NCI-H1694 (cell line): ENCODE measurements around the gene TRIM58.

Experiments used
- DNase-seq: peaks from one replicate; lab custom pipeline; 2025; lab: John Stamatoyannopoulos, UW

TRIM58 gene, protein sequence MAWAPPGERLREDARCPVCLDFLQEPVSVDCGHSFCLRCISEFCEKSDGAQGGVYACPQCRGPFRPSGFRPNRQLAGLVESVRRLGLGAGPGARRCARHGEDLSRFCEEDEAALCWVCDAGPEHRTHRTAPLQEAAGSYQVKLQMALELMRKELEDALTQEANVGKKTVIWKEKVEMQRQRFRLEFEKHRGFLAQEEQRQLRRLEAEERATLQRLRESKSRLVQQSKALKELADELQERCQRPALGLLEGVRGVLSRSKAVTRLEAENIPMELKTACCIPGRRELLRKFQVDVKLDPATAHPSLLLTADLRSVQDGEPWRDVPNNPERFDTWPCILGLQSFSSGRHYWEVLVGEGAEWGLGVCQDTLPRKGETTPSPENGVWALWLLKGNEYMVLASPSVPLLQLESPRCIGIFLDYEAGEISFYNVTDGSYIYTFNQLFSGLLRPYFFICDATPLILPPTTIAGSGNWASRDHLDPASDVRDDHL

DNA sequence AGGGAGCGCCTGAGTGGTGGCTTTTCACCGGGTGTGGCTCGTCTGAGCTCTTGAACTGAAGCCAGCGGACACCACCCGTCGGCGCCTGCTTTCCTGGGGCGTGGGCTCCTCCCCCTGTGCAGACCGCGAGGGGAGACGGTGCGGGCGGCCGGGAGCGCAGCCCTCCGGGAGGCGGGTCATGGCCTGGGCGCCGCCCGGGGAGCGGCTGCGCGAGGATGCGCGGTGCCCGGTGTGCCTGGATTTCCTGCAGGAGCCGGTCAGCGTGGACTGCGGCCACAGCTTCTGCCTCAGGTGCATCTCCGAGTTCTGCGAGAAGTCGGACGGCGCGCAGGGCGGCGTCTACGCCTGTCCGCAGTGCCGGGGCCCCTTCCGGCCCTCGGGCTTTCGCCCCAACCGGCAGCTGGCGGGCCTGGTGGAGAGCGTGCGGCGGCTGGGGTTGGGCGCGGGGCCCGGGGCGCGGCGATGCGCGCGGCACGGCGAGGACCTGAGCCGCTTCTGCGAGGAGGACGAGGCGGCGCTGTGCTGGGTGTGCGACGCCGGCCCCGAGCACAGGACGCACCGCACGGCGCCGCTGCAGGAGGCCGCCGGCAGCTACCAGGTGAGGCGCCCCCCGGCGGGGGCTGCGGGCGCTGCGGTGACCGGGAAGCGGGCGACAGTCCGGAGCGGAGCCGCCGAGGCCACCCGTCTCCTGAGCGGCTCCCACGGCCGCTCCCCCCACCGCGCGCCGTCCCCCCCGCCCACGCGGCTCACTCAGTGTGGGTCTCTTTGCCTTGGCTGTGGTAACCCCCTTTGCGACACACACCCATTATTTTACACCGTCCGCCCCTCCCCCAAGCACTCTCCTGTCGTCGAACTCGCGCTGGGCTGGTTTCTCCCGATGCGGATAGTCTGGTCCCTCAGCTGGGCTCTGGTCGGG, at the start of gene TRIM58:
Gene TRIM58, plus strand, starts transcription at position 119 of the 916 bp plus-strand sequence. Its CDS starts 60 bp downstream, at position 179.
- DNase-seq = no peak

DNA sequence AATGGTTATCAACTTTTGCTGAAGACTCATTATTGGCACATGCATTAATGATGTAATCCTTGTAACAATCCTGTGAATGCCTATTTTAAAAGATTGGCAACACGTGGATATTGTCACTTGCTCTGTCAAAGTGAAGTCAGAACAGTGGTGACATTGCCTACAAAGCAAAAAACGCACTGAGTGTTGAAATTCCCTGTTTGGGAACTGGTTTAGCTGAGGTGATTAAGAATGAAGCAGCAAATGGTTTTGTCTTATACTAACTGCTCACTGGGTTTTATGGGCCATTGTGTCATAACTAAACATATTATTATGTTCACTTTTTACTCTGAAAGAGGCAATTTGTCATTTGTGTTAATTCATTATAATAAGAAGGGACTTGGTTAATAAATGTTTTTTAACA, 44.4 kb upstream of the TRIM58 start:
- DNase-seq = no peak

DNA sequence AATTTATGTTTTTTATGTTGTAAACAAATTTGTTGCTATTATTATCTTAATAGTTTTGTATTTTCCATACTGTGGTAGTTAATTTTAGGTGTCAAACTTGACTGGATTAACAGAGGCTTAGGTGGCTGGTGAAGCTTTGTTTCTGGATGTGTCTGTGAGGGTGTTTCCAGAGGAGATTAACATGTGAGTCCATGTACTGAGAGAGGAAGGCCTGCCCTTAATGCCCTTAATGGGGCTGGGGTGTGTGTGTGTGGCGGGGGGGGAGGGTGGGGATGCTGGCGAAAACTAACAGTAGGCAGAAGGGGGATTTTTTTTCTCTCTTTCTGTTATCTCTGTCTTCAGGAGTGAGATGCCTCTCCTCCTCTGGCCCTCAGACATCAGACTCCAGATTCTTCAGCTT, 34.9 kb upstream of the TRIM58 start:
- DNase-seq = no peak

DNA sequence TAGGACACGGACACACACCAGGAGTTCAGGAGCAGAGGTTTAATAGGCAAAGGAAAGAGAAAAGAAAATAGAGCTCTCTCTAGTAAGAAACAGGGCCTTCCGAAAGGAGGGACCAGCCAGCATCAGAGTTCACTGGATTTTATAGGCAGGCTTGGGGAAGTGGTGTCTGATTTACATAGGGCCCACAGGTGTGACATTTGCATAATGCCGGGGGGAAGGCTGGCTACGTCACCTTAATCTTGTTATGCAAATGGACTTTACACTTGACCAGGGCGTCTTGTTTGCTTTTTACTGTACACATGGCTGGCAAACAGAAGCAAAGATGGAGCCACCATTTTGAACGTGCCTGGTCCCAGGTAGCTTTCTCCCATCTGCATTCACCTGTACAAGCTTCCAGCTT, 33.0 kb upstream of the TRIM58 start, which contains the start of gene OR14A16:
Gene OR14A16, minus strand, starts transcription at position 97 of the 400 bp plus-strand sequence. CDS start 8,390 bp downstream, outside the sequence.
- DNase-seq = no peak

DNA sequence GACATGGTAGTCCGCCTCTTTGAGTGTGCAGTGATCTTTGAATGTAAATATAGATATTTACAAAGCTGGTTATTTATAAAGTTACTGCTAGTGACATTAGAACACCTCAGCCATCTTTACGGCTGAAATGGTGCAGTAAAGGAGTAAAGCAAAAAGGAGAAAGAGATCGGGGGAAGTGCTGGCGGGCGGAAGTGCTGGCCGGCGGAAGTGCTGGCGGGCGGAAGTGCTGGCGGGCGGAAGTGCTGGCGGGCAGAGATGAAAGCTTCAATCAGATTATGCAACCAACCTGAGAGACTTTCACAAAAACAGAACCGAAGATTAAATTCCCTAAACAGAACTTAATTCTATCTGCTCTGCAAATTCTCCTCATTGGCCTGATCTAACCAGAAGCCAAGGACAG, 31.6 kb upstream of the TRIM58 start:
- DNase-seq = no peak

DNA sequence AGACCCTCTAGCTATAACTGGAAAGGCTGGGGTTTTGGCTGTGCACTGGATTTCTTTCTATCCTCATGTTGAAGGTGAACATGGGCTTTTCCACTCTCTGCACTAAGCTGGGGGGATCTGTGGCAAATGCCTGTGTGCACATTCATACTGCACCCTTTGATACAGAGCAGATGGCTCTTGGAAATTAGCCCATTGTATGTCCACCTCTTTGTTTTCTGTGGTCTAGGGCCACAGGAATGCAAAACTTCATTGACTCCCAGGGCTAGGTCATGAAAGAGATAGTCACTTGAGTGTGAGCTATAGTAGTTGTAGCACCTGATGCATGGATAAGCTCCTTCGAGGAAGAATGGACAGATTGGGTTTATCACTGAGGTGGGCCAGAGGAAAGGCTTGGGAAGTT, 27.3 kb upstream of the TRIM58 start:
- no peak for DNase-seq

DNA sequence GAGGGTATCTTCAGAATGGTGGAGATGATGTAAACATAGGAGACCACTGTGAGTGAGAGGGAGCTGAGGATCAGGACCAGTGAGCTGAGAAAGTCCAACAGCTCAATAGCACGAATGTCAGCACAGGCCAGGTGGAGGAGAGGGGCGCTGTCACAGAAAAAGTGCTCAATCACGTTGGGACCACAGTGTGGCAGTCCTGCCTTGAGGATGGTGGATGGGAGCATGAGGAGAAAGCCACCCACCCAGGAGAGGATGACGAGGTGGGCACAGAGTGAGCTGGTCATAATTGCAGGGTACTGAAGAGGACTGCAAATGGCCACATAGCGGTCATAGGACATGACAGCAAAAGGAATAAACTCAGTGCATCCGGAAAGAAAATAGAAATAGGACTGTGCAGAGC, 23.4 kb upstream of the TRIM58 start:
- DNase-seq = no peak

DNA sequence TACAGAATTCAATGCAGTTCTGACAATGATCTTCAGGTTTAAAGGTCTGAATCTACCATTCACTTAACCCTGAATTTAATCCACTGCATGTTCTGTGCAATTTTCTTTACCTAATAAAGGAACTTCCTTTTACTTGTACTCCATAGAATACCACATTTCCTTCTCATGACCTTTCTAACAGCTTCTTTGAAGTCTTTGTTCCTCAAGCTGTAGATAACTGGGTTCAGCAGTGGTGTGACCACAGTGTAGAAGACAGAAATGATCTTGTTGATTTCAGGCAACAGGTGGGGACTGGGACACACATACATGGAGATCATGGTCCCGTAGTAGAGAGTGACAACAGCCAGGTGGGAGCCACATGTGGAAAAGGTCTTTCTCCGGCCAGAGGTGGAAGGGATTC, 16.2 kb upstream of the TRIM58 start:
- DNase-seq = no peak

DNA sequence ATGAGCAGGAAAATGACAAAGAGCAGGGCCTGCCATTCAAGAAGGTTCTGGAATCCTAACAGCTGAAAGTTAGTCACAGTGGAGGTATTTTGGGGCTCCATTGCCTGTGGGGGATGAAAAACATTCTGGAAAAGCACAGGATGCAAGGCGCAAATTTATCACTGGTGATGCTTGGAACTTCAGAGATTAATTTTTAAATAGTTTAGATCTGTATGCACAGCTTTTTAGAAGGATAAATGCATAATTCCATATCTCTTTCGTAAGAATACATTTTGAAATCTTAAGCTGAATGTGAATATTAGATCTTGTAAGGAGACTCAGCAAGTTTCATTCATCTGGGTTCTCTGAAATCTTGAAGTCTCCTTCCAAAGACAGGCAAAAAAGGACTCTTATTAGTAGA, 15.2 kb upstream of the TRIM58 start, which contains the start of gene OR11L1:
Gene OR11L1, minus strand, starts transcription at position 101 of the 400 bp plus-strand sequence. Its CDS starts 0 bp downstream, at position 101.
- DNase-seq = no peak

DNA sequence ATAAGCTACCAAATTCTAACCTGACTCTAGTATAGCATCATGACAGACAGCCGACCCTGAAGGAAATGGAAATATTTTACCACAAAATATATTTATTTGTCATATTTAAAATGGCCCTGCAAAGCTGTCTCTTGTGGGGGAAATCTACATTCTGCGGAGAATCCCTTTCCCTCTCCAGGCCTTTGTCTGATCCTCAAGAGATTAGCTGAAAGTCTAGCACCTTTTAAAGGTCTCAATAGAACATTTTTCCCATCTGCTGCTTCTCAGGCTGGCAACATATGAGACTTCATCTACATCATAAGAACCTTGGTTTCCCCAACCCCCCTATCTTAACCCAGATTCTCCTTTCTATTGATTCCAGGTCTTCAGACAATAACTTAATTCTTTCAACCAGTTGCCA, 13.6 kb upstream of the TRIM58 start:
- no peak for DNase-seq

DNA sequence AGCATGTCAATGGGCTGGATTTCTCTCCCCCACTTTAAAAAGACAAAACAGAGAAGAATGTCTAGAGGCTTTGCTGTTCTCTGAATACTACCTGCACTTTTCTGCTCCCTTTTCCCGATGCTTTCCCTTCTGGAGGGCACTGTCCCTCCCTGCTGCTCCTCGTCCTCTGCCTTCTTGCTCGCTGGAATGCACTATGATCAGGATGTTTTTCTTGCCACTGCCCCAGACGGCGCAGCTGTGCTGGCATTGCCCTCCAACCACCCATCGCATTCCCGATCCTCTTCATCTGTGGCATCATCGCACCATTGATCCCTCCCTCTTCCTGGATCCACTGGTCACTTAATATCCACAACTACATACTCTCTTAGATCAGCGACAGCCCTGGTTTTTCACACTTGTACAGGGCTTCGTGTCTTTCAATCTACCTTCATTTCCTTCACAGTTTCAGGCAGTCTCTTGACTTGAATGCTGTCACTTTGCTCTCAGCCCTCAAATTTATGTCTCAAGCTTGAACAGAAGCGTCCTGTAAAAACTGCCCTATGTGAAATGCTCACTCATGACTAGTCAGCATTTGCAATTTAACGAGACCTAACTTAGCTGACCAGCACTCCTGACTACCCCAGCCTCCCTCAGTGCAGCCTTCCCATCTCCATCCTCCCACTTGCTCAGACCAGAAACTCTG, 11.8 kb upstream of the TRIM58 start:
- no peak for DNase-seq

DNA sequence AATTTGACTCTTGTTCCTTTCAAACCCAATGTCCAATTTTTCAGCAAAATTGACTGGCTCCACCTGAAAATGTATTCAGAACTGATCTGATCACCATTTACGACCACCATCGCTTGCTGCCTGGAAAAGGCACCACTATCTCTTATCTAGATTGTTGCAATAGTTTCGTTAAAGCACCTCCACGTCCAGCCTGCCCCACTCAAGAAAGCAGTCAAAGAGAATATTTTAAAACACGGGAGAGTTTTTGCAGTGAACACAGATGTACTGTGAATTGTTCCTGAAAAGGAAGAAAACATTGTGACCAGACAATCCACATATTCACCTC, 11.3 kb upstream of the TRIM58 start:
- no peak for DNase-seq

DNA sequence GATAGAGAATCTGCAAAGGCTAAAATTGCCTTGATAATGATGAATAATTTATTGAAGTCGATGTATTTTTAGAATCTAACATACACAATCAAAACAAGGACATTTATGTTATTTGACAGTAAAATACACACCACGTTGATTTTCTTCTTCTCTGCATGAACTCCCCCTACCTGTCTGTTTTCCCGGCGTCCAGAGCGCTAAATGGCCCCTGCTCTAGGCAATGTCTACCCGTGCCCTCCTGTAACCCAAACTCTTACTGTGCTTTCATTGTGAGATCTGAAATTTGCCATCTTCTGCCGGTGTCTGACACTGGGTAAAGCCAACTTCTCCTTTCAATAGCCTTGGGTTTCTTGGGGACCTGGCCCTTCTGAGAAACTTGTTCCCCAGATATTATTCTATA, 8.6 kb upstream of the TRIM58 start:
- DNase-seq = no peak

DNA sequence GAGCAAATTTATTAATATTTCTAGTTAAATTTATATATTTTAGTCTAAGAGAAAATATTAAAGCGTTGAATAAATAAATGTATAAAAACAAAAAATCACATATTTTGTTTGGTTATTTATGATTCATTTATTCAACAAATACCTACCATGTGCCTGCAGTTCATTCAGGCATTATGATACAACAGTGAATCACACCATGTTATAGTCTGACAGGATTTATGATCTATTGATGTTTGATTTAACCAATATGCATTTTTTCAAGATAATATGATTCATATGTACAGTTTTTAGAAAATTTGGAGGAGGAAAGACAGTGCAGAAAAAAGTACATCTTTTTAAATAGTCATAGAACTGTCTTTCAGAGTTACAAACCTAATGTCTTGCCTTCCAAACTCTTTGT, 7.4 kb upstream of the TRIM58 start:
- no peak for DNase-seq

DNA sequence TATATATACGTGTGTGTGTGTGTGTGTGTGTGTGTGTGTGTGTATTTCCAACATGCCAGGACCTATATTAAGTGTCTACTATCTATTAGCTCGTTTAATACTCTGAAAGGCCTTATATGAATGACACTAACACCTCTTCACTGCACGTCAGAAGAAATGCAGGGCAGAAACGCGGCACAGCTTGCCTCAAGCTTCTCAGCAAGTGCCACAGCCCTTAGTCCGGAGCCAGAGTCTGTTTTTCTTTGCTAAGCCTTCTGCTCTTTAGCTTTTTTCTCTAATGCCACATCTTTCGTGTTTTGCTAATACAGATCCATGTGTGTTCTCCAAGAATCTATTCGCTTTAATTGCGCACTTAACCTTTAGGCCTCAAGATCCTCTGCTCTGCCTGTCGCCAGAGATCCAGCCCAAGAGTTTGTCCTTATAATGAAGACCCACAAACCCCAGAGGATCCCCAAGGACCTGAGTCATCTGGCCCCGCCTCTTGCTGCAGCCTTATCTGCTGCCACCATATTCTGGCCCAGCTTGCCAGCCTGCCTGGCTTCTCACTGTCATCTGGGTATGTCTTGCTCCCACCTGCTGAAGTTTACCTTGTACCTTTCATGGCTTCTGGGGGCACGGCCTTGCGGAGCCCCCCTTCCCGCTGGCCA, 2.0 kb upstream of the TRIM58 start:
- no peak for DNase-seq

DNA sequence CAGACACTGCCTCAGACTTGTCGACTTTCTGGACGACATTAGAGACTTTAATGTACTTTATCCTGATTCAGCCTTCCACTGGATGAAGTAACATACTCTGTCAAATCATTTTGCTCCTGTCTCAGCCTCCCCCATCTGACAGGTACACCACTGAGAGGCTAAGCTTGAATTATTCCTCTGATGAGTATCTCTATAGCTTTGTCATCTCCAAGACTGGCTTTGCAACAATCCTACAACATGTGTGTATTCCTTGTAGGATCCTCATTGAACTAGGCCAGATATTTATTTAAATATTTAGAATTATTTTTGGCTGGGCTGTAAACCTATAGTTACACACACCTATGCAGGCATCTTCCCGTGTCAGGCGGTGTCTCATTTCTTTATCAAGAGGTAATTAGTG, 1.1 kb upstream of the TRIM58 start:
- DNase-seq = no peak

DNA sequence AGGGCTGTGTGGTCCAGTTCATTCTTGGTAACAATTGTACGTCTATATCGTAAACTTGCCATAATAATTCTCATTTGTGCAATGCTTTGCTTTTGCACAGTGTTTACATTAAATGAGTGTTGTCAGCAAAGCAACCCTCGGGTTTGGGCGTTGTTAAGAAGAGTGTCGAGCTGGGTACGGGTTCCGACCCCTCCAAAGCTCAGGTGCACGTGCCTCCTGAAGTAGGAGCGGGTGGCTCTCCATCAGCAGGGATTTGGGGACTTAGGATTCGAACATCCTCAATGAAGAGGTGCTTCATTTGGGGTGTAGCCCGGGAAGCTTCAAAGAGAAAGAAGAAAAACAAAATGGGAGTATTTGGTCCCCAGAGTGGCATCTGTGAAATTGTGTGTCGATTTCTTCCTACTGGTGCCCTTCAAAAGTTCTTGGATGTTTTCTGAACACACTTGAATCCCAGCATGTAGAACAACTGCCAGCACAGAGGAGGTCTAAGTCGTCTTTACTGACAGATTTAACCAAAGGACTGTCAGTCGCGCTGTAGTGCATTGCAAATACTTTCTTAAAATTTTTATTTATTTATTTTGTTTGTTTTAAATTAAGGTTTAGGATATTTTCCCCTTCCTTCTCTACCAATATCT, 1.1 kb downstream of the TRIM58 start:
- DNase-seq = no peak

DNA sequence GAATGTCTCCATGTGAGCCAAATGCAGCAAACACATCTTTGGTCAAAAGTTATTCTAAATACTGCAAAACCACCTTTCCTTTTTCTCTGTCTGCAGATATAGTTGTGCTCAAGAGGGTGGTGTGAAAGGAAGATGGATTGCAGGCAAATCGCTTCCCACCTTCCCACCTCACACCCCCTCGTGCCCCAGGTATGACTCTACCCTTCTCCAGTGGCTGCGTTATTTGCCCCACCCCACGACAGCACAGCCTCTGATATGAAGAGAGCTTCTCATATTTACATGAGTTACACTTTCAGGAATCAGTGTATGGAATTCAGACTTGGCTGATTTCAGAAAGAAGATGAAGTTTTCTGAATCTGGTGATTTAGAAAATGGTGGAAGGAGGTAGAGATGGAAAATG, 5.8 kb downstream of the TRIM58 start:
- no peak for DNase-seq

DNA sequence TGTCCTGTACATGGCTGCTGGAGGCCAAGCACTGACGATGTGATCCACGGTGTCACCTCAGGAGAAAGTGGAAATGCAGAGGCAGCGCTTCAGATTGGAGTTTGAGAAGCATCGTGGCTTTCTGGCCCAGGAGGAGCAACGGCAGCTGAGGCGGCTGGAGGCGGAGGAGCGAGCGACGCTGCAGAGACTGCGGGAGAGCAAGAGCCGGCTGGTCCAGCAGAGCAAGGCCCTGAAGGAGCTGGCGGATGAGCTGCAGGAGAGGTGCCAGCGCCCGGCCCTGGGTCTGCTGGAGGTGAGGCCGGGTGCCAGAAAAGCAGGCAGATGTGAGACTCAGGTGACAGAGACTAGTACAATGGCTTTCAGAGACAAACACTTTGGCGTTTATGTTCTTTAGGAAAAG, 7.7 kb downstream of the TRIM58 start:
- no peak for DNase-seq

DNA sequence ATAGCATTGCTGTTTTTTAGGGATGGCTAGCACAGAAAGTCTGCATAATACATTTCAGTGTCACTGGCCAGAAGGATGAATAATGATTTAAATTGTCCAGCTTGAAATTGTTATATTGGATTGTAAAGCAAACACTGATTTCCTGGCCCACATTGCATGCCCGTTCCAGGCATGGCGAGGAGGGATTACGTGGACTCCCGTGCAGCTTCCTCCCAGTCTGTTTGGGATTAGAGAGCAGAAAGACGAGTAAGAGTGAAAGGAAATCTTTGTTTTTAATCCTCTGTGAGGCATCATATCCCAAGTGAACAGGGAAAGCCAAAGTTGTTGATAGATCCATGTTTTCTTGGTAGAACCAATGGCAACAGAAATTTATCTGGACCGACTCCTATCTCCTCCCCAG, 8.4 kb downstream of the TRIM58 start:
- no peak for DNase-seq

DNA sequence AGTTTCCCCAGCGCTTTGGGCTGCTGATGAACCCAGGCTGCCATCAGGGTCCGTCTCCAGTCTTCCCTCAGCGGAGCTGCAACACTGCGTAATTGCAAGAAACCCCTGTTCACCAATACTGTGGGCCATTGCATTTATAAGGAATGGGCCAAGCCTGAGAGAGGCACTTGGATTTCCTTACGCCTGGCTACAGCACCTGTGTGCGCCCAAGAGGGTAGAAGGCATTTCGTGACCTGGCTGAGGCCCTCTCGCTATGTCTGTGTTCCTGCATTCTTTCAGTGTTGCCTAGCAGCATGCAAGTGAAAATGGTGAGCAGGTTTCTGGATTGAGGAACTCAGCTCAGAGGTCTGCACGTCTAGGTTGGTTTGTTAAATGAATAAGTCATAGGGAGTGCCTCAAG, 26.4 kb downstream of the TRIM58 start:
- DNase-seq = no peak
